Type B pancreatic cell (in vitro differentiated cells): Measurements from ENCODE around the gene RAB7A. TPM values are rescaled to one million over a fixed set of nuclear protein-coding genes. Genes with fewer than 3 reads are reported as not detected.

ENCODE experiments used
- DNase-seq: peaks from one replicate; pipeline ENCODE4 v3.0.0; 2021; ENCODE audit warnings: mixed read lengths; ENCODE audit not compliant: unreplicated experiment; ENCODE audit errors: extremely low spot score
- H3K27ac Mint-ChIP-seq: 2 replicates; pipeline ENCODE4 v1.8.0; 2021; ENCODE audit warnings: mild to moderate bottlenecking, mixed read lengths
- H3K27me3 Mint-ChIP-seq: 2 replicates; pipeline ENCODE4 v1.8.0; 2021; ENCODE audit warnings: mixed read lengths
- H3K36me3 Mint-ChIP-seq: 2 replicates; pipeline ENCODE4 v1.8.0; 2021; ENCODE audit warnings: mixed read lengths
- H3K4me1 Mint-ChIP-seq: one replicate; pipeline ENCODE4 v1.8.0; 2021; ENCODE audit warnings: mixed read lengths; ENCODE audit not compliant: unreplicated experiment
- H3K4me3 Mint-ChIP-seq: 2 replicates; pipeline ENCODE4 v1.8.0; 2021; ENCODE audit warnings: mild to moderate bottlenecking, mixed read lengths
- H3K9me3 Mint-ChIP-seq: 2 replicates; pipeline ENCODE4 v1.8.0; 2021; ENCODE audit warnings: mixed read lengths
- total RNA-seq: library from RNA; stranded (reverse); gene quantifications from 2 replicates; pipeline ENCODE4 v1.2.1, GENCODE V29; 2021; ENCODE audit warnings: low replicate concordance
- TF ChIP-seq, protein P1 (sequence below): fragments of 200-600 bp; sonication (generic); conservative IDR thresholded peaks from 2 replicates; pipeline ENCODE4 v1.5.0; 2021; ENCODE audit warnings: antibody characterized with exemption, mild to moderate bottlenecking

RAB7A gene
- total RNA-seq, 1 donor from 2014 or later, result 157 TPM

DNA sequence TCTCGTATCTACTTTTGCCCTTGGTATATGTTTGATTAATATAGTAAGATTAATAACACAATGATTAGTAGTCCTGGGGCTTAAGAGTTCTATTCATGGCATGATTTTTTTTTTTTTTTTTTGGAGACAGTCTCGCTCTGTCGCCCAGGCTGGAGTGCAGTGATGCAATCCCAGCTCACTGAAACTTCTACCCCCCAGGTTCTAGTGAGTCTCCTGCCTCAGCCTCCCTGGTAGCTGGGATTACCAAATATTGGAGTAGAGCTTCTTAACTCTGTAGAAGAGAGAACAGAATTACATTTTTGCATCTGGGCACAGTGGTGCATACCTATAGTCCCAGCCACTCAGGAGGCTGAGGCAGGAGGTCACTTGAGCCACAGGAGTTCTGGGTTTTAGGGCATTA is 58.9 kb downstream of the RAB7A start:
- Mint-ChIP-seq H3K27me3 (no peaks in the 10 kb centered on the region), H3K36me3 (no peaks in the 10 kb centered on the region), H3K4me3 (no peak overlapping the region), H3K27ac (no peak overlapping the region), H3K9me3 (no peaks in the 10 kb centered on the region), H3K4me1 (peaks cover 40% of the 10 kb centered on the region)
- TF ChIP-seq, protein P1, sequence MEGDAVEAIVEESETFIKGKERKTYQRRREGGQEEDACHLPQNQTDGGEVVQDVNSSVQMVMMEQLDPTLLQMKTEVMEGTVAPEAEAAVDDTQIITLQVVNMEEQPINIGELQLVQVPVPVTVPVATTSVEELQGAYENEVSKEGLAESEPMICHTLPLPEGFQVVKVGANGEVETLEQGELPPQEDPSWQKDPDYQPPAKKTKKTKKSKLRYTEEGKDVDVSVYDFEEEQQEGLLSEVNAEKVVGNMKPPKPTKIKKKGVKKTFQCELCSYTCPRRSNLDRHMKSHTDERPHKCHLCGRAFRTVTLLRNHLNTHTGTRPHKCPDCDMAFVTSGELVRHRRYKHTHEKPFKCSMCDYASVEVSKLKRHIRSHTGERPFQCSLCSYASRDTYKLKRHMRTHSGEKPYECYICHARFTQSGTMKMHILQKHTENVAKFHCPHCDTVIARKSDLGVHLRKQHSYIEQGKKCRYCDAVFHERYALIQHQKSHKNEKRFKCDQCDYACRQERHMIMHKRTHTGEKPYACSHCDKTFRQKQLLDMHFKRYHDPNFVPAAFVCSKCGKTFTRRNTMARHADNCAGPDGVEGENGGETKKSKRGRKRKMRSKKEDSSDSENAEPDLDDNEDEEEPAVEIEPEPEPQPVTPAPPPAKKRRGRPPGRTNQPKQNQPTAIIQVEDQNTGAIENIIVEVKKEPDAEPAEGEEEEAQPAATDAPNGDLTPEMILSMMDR, result no peak
- no peak for DNase-seq

DNA sequence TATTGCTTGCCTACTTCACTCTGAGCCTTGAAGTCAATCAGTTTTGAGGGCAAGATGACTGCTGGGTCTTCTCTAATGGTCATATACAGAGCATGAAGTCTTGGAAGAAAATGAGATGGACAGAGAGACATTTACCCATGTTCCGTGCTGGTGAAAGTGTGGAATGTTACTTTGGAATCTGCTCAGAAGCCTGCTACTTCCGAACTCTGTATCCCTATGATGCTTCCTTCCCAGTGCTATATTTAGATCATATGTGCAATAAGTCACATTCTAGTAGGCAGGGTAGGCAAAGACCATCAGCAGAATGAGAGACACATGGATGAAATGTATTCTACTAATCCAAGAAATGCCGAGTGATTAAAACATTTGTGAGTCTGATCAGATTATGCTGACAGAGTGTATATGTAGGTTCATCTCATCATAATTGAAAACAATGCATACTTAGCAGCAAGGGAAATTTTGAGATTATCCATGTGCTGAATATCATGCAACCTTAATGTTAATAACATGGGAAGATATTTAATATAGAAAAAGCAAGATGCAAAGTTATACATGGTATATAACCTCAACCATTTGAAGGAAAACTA is 60.5 kb downstream of the RAB7A start:
- Mint-ChIP-seq H3K27me3 (no peaks in the 10 kb centered on the region), H3K4me1 (peaks cover 47% of the 10 kb centered on the region), H3K9me3 (no peaks in the 10 kb centered on the region), H3K27ac (no peak overlapping the region), H3K4me3 (no peak overlapping the region), H3K36me3 (no peaks in the 10 kb centered on the region)
- TF ChIP-seq, protein P1, result no peak
- DNase-seq, result no peak

DNA sequence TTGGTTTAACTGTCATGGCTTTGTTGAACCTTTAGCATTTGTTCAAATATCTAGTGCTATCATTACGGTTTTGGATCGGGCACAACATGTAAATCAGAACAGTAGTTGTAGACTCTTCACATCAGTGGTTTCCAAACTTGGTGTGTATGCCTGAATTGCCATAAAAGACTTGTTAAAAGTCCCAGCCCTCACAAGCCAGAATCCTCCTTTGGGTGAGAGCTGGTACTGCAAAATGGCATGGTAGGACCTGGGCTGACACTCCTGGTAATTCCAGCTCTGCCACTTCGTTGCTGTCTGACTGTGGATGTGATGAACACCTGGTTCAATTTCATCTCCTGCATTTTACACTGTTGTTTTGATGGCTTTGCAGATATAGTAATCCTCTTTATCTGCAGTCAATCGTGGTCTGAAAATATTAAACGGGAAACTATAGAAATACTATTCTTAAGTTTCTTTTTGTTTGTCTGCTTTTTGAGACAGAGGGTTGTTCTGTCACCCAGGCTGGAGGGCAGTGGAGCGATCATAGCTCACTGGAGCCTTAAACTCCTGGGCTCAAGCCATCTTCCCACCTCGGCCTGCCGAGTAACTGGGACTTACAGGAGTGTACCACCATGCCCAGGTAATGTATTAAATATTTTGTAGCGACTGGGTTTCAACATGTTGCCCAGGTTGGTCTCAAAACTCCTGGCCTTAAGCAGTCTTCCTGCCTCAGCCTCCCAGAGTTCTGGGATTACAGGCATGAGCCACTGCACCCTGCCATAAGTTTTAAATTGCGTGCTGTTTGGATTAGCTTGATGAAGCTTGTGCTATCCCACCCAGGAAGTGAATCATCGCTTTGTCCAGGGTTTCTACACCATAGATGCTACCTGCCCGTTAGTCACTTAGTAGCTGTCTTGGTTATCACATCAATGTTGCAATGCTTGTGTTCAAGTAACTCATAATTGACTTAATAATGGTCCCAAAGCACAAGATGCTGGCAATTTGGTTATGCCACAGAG is 61.6 kb downstream of the RAB7A start:
- H3K4me1 Mint-ChIP-seq, result peaks cover 46% of the 10 kb centered on the region
- H3K27ac Mint-ChIP-seq, result no peak overlapping the region
- no peaks in the 10 kb centered on the region for H3K27me3 Mint-ChIP-seq
- TF ChIP-seq, protein P1, result peak; percentile 58
- no peaks in the 10 kb centered on the region for H3K36me3 Mint-ChIP-seq
- no peak overlapping the region for H3K4me3 Mint-ChIP-seq
- DNase-seq, result no peak
- no peaks in the 10 kb centered on the region for H3K9me3 Mint-ChIP-seq

DNA sequence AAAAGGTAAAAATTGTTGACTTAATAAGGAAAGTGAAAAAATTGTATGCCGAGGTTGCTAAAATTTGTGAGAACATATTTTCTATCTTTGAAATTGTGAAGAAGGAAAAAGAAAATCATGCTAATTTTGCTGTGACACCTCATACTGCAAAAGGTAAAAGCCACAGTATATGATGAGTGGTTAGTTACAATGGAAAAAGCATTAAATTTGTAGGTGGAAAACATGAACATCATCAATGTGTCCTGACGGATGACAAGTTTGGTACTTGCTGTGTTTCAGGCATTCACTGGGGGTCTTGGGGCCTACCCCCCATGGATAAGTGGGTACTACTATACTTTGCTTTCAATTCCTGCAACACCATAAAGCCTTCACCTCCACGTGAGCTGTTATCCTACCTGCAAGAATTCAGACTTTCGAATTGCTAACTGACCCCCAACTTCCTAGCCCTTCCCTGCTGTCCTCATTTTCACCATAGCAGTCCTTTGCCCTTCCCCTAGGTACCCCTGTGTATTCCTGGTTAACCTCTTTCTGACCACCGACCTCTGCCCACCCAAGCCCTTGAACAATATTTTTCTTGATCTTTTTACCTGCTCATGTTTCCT is 62.4 kb downstream of the RAB7A start:
- no peak overlapping the region for H3K27ac Mint-ChIP-seq
- H3K36me3 Mint-ChIP-seq, result no peaks in the 10 kb centered on the region
- no peak for DNase-seq
- no peak overlapping the region for H3K4me3 Mint-ChIP-seq
- H3K27me3 Mint-ChIP-seq, result no peaks in the 10 kb centered on the region
- TF ChIP-seq, protein P1, result no peak
- no peaks in the 10 kb centered on the region for H3K9me3 Mint-ChIP-seq
- peaks cover 41% of the 10 kb centered on the region for H3K4me1 Mint-ChIP-seq

DNA sequence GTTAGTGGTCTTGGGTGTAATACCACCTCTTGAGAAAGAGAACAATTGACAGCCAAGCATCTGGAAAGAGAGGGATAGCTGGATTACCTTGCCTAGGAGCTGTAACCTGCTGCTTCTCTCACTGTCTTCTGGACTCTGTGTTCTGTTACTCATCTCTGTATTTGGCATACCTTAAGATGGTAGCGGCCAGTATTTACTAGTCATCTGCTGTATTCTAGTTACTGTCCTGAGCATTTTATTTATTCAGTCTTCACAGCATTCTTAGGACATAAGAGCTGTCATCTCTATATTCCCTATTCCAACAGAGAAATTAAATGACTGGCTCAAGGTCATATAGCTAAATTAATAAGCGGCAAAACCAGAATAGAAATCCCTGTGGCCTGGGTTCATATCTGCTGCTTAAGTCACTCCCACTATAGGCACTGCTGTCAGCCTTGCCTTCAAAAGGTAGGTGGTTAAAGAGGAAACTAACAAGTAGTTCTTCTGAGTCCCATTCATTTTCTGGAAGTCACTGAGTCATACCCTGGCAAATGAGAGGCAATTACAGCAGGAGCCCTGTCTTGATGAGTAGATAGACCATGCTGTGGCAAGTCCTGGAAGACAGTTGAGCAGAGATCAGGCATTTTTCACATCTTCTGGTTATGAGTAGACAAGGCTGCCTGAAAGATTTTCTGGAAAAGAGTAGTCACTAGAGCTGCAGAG is 68.2 kb downstream of the RAB7A start:
- H3K36me3 Mint-ChIP-seq, result peaks cover 16% of the 10 kb centered on the region
- H3K4me3 Mint-ChIP-seq, result no peak overlapping the region
- H3K27ac Mint-ChIP-seq, result peak overlapping the region; percentile 9
- peaks cover 33% of the 10 kb centered on the region for H3K4me1 Mint-ChIP-seq
- H3K9me3 Mint-ChIP-seq, result no peaks in the 10 kb centered on the region
- TF ChIP-seq, protein P1, result no peak
- DNase-seq, result no peak
- H3K27me3 Mint-ChIP-seq, result no peaks in the 10 kb centered on the region
